ENCODE results near the gene NOMO2. TPM values are rescaled to one million over a fixed set of nuclear protein-coding genes. Genes with fewer than 3 reads are reported as not detected.
"Not testable (repeated sequence)": the region's sequence is repeated elsewhere in the genome, so short reads cannot be mapped to it uniquely, and the experiment has no call there.

NOMO2 gene
- total RNA-seq, 1 experiment from 2014 or later: 145 TPM

DNA sequence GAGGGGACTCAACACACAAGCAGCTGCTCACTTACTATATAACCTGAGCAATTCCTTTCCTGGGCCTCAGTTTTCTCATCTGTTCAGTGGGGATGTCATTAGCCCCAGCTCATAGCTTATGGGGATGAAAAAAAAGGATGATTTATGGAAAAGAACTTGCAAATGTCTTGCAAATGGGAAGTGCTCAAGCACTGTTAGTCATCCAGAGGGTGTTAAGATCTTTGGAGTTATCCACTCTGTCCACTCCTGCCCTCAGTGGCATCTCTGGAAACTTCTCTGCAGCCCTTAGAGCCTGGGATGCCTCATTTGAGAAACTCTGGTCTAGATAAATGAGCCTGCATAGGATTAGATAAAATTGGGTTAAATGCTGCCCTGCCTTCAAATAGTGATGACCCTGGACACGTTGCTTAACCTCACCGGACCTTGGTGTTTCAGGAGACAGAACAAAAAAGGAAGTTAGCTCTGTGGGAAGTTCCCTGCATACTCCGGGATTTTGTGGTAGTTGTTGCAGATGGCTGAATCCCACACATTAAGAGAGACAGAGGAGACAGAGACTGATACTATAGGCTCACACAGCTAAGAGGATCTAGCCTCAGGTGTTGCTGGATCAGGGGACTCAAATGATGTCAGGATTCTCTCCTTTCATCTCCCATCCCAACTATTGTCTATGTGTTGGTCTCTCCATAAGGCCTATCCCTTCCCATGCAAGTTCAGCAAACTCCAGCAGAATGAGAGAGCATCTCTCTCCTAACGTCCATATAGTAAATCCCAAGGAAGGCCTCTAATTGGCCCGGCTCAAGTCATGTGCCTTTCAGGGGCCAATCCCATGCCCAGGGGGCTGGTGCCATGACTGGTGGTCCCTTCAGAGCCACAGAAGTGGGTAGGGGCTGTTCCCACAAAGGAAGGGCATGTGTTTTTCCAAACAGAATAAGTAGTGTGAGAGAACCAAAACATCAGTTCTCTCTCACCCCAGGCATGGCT lies 25.0 kb upstream of the NOMO2 start:
- H3K27ac ChIP-seq; H3K4me1 ChIP-seq (replicated peaks); H3K4me3 ChIP-seq; H3K36me3 ChIP-seq; DNase-seq (ENCODE audit: low read depth in 1 of 2, low spot score in 2 of 2); H3K27me3 ChIP-seq (replicated peaks); H3K9me3 ChIP-seq (replicated peaks): not testable (repeated sequence)

GRCh38 chr16:18585789-18586188 lies 23.9 kb upstream of the NOMO2 start:
- H3K27me3 ChIP-seq (replicated peaks); H3K4me1 ChIP-seq (replicated peaks); H3K27ac ChIP-seq; H3K9me3 ChIP-seq (replicated peaks); H3K36me3 ChIP-seq; H3K4me3 ChIP-seq; DNase-seq (ENCODE audit: low read depth in 1 of 2, low spot score in 2 of 2): not testable (repeated sequence)

GRCh38 chr16:18582902-18583301 lies 21.0 kb upstream of the NOMO2 start:
- Histone ChIP-seq H3K4me3 (no peak overlapping the region), H3K4me1 (replicated peaks) (no peaks in the 10 kb centered on the region), H3K9me3 (replicated peaks) (no peaks in the 10 kb centered on the region), H3K27ac (no peak overlapping the region), H3K36me3 (no peaks in the 10 kb centered on the region), H3K27me3 (replicated peaks) (no peaks in the 10 kb centered on the region)
- no peak for DNase-seq (ENCODE audit: low read depth in 1 of 2, low spot score in 2 of 2)

DNA sequence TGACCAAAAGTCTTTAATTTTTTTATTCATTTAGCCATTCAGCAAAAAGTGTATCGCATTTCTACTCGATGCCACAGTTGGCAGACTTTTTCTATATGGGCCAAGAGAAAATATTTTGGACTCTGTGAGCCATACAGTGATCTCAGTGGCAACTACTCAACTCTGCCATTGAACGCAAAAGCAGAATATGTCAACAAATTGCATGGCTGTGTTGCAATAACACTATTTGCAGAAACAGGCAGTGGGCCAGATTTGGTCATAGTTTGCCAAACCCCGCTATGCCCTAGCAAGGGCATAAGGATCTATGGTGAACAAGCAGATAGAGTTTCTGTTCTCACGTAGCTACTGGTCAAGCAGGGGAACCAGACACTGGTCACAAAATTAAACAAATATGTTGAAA lies 18.5 kb upstream of the NOMO2 start:
- not testable (repeated sequence) for H3K27ac ChIP-seq

DNA sequence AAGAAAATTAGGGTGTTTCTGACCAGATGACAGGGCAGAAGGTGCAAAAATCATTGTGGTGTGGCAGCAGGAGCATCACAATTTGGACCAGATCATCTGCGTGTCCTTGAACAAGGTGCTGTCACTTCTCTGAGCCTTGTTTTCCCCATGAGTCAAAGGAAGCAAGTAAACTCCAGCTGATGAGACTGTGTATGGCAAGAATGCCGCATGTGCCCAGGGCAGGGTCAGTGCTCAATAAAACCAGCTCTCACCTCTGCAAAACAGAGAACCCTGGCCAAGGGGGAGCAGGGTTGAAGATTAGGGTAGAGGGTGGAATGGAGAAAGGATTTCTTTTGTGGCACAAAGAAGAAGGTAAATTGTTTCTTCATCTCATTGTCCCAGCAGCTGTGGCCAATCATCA lies 17.4 kb upstream of the NOMO2 start:
- not testable (repeated sequence) for DNase-seq (ENCODE audit: low read depth in 1 of 2, low spot score in 2 of 2); H3K27me3 ChIP-seq (replicated peaks); H3K36me3 ChIP-seq; H3K4me3 ChIP-seq; H3K9me3 ChIP-seq (replicated peaks); H3K4me1 ChIP-seq (replicated peaks); H3K27ac ChIP-seq

More for the DNA sequence above, 18.5 kb upstream of the NOMO2 start:
- H3K36me3 ChIP-seq; H3K4me3 ChIP-seq; H3K9me3 ChIP-seq (replicated peaks); H3K27me3 ChIP-seq (replicated peaks); H3K4me1 ChIP-seq (replicated peaks); DNase-seq (ENCODE audit: low read depth in 1 of 2, low spot score in 2 of 2): not testable (repeated sequence)

DNA sequence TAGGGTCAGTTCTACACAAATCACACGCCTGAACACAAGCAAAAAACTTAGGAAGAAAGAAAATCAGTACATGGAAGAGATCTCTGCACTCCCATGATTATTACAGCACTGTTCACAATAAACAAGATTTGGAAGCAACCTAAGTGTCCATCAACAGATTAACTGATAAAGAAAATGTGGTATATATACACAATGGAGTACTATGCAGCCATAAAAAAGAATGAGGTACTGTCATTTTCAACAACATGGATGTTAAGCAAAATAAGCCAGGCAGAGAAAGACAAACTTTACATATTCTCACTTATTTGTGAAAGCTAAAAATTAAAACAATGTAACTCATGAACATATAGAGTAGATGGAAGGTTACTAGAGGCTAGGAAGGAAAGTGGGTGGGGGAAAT lies 16.0 kb upstream of the NOMO2 start:
- not testable (repeated sequence) for H3K36me3 ChIP-seq; H3K4me1 ChIP-seq (replicated peaks); H3K9me3 ChIP-seq (replicated peaks); H3K27ac ChIP-seq; DNase-seq (ENCODE audit: low read depth in 1 of 2, low spot score in 2 of 2); H3K4me3 ChIP-seq; H3K27me3 ChIP-seq (replicated peaks)

- not testable (repeated sequence) for H3K27me3 ChIP-seq (replicated peaks); H3K27ac ChIP-seq; H3K9me3 ChIP-seq (replicated peaks); H3K4me1 ChIP-seq (replicated peaks); H3K36me3 ChIP-seq; DNase-seq (ENCODE audit: low read depth in 1 of 2, low spot score in 2 of 2); H3K4me3 ChIP-seq
These were observed 14.0 kb upstream of the NOMO2 start for GRCh38 chr16:18575945-18576344.

DNA sequence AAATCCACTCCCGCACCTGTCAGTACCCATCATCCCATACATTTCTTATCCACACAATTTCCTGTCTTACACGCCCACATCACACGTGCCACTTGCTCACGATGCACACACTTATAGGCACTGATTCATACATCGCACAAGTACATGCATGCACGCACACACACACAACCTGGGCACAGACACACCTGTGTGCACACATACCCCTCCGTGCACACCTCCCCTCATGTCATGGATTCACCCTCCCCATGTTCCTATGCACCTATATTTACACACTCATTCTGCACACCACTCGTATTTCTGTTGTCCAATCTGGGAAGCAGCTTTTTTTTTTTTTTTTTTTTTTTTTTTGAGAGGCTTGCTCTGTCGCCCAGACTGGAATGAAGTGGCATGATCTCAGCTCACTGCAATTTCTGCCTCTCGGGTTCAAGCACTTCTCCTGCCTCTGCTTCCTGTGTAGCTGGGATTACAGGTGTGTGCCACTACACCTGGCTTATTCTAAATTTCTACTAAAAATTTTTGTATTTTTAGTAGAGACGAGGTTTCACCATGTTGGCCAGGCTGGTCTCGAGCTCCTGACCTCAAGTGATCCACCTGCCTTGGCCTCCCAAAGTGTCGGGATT lies 13.5 kb upstream of the NOMO2 start:
- not testable (repeated sequence) for H3K9me3 ChIP-seq (replicated peaks); H3K27me3 ChIP-seq (replicated peaks); H3K36me3 ChIP-seq; H3K4me3 ChIP-seq; H3K4me1 ChIP-seq (replicated peaks); H3K27ac ChIP-seq; DNase-seq (ENCODE audit: low read depth in 1 of 2, low spot score in 2 of 2)

DNA sequence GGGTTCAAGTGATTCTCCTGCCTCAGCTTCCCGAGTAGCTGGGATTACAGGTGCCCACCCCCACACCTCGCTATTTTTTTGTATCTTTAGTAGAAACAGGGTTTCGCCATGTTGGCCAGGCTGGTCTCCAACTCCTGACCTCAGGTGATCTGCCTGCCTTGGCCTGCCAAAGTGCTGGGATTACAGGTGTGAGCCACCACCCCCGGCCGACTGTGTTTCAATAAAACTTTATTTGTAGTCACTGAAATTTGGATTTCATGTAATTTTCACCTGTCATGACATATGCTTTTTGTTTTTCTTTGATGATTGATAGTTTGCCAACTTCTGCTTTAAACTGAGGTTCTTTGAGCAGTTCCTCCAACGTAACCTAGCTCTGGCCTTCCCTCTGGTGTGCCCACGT lies 12.0 kb upstream of the NOMO2 start:
- not testable (repeated sequence) for H3K4me3 ChIP-seq; H3K36me3 ChIP-seq; H3K27ac ChIP-seq; DNase-seq (ENCODE audit: low read depth in 1 of 2, low spot score in 2 of 2); H3K9me3 ChIP-seq (replicated peaks); H3K27me3 ChIP-seq (replicated peaks); H3K4me1 ChIP-seq (replicated peaks)

DNA sequence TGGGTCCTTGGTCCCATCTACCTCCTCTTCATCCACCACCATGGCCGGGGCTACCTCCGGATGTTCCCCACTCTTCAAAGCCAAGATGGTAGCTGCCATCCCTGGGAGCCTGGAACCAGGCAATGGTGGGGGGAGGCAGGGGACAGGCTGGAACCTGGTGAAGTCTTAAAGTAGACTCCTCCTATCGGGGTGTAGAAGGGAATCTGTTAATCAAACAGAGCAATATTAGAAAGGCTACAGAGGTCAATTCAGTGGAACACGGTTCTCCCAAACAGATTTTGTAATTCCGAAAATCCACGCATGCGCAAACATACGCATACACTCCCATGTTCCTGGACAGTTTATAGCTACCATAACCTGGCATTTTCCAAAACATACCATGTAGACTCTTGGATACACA lies 11.1 kb upstream of the NOMO2 start:
- H3K27me3 ChIP-seq (replicated peaks); H3K36me3 ChIP-seq; H3K27ac ChIP-seq; H3K9me3 ChIP-seq (replicated peaks); H3K4me1 ChIP-seq (replicated peaks); H3K4me3 ChIP-seq; DNase-seq (ENCODE audit: low read depth in 1 of 2, low spot score in 2 of 2): not testable (repeated sequence)

DNA sequence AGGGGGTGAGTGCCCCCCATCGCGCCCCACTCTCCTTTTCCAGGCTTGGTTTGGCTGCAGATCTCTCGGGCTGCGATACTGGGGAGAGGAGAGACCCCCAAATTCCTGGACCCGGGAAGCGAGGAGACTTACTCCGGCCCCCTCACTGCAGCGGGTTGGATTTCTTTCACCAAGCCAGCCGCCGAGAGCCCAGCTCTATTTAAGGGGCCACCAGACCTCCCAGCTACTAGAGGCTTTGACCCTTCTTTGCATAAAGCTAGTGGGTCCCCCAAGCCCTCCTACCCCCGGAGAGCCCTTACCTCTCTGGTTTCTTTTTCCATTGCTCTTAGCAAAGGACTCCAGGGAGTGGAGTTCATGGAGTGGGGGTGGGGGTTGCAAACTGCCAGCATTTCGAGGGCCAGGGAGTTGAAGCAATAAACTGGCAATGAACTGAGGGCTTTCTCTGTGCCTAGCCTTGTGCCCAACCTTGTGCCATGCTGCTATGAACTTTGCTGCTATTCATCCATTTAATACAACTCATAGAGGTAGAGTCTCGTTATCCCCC lies 9.5 kb upstream of the NOMO2 start:
- DNase-seq (ENCODE audit: low read depth in 1 of 2, low spot score in 2 of 2); H3K36me3 ChIP-seq; H3K4me3 ChIP-seq: not testable (repeated sequence)

GRCh38 chr16:18570529-18571306 lies 8.8 kb upstream of the NOMO2 start:
- not testable (repeated sequence) for H3K4me3 ChIP-seq; DNase-seq (ENCODE audit: low read depth in 1 of 2, low spot score in 2 of 2)

More for the DNA sequence above, 9.5 kb upstream of the NOMO2 start:
- H3K9me3 ChIP-seq (replicated peaks); H3K27me3 ChIP-seq (replicated peaks); H3K4me1 ChIP-seq (replicated peaks); H3K27ac ChIP-seq: not testable (repeated sequence)

DNA sequence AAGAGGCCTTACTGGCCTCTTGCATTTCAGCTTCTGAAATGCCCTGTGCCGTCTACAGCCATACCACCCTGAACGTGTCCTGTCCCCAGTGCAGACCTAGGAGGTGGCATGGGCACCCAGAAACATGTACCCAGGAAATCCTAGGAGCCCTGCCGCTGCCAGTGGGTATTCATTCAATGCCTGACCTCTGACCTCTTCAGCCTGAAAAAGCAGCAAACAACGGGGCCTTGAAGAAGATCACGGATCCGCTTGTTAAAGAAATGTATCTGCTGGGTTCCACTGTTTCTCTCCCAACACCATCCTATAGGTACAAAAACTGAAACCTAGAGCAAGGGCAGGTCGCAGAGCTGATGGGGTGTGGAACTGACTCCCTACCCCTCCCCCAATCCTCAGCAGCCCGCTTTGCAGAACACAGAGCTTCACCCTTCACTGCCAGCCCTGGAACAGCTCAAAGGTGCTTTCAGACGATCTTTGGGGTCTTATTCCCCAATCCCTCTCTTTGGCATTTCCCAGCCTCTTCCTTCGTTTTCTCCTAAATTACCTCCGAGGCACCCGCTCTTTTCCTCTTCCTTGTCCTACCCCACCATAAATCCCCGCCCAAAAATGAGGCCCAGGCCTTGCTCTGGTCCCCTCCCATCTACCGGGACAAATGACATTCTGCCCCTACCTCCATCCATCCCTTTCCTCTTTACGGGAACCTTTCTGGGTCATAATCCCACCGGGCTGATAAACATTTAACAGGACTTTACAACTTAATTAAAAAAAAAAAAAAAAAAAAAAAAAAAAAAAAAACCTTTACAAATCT lies 1.3 kb downstream of the NOMO2 start:
- not testable (repeated sequence) for H3K9me3 ChIP-seq (replicated peaks); H3K4me1 ChIP-seq (replicated peaks); H3K27me3 ChIP-seq (replicated peaks); H3K4me3 ChIP-seq; H3K36me3 ChIP-seq; DNase-seq (ENCODE audit: low read depth in 1 of 2, low spot score in 2 of 2); H3K27ac ChIP-seq

More at GRCh38 chr16:18570529-18571306, 8.8 kb upstream of the NOMO2 start:
- not testable (repeated sequence) for H3K4me1 ChIP-seq (replicated peaks); H3K27ac ChIP-seq; H3K27me3 ChIP-seq (replicated peaks); H3K9me3 ChIP-seq (replicated peaks); H3K36me3 ChIP-seq
